WTC11 (cell line): Measurements from ENCODE around the gene WNT3. TPM values are rescaled to one million over a fixed set of nuclear protein-coding genes. Genes with fewer than 3 reads are reported as not detected.

ENCODE experiments used
- ATAC-seq: fragments of 200-7000 bp; cut with Tn5 transposase; 2 replicates; pipeline ENCODE4 v1.10.0; 2021; ENCODE audit warnings: mild to moderate bottlenecking, moderate library complexity
- CTCF ChIA-PET: fragments of 300-600 bp; sonication (Branson Sonifier 250); formaldehyde crosslinking; loops from one replicate; lab custom pipeline; 2021; ENCODE audit warnings: antibody characterized with exemption; lab: Charles Lee
- POLR2A ChIA-PET: fragments of 350-600 bp; sonication (Branson Sonifier 250); formaldehyde crosslinking; loops from one replicate; lab custom pipeline; 2021; ENCODE audit warnings: antibody characterized with exemption; lab: Charles Lee
- DNase-seq: peaks from one replicate; pipeline ENCODE4 v3.0.0; 2021; ENCODE audit warnings: low spot score
- H3K27ac Mint-ChIP-seq: 2 replicates; pipeline ENCODE4 v1.8.0; 2021; ENCODE audit warnings: mixed read lengths
- H3K27me3 Mint-ChIP-seq: 2 replicates; pipeline ENCODE4 v1.8.0; 2021; ENCODE audit warnings: low read depth, mild to moderate bottlenecking, moderate library complexity, mixed read lengths
- H3K36me3 Mint-ChIP-seq: 2 replicates; pipeline ENCODE4 v1.8.0; 2021; ENCODE audit warnings: mixed read lengths
- H3K4me1 Mint-ChIP-seq: 2 replicates; pipeline ENCODE4 v1.8.0; 2022; ENCODE audit warnings: mixed read lengths
- H3K4me3 Mint-ChIP-seq: 2 replicates; pipeline ENCODE4 v1.8.0; 2021; ENCODE audit warnings: mild to moderate bottlenecking, moderate library complexity, mixed read lengths
- H3K9me3 Mint-ChIP-seq: 2 replicates; pipeline ENCODE4 v1.8.0; 2021; ENCODE audit warnings: mixed read lengths
- CBFB ChIP-seq: sonication (generic); formaldehyde crosslinking; IDR thresholded peaks from 2 replicates; pipeline ENCODE4 v1.8.1; 2022; ENCODE audit warnings: mild to moderate bottlenecking, low read depth, missing genetic modification reagents
- CREM ChIP-seq: sonication (generic); formaldehyde crosslinking; IDR thresholded peaks from 2 replicates; pipeline ENCODE4 v1.8.1; 2022; ENCODE audit warnings: mild to moderate bottlenecking, missing genetic modification reagents, moderate library complexity
- EMX1 ChIP-seq: fragments of 250-450 bp; sonication (Bioruptor Pico); IDR thresholded peaks from 2 replicates; pipeline ENCODE4 v1.8.0; 2021; ENCODE audit warnings: mild to moderate bottlenecking
- FOXJ3 ChIP-seq: sonication (generic); formaldehyde crosslinking; IDR thresholded peaks from 2 replicates; pipeline ENCODE4 v1.9.0; 2021; ENCODE audit warnings: missing genetic modification reagents, mild to moderate bottlenecking, borderline replicate concordance
- GRHL2 ChIP-seq: fragments of 250-450 bp; sonication (Bioruptor Pico); IDR thresholded peaks from 2 replicates; pipeline ENCODE4 v1.8.0; 2022; ENCODE audit warnings: mild to moderate bottlenecking, moderate library complexity; ENCODE audit not compliant: insufficient replicate concordance, severe bottlenecking
- GTF2I ChIP-seq: fragments of 250-450 bp; sonication (Bioruptor Pico); conservative IDR thresholded peaks from 2 replicates; pipeline ENCODE4 v1.4.0; 2021; ENCODE audit warnings: mild to moderate bottlenecking
- HMGA2 ChIP-seq: fragments of 250-450 bp; sonication (Bioruptor Pico); IDR thresholded peaks from 2 replicates; pipeline ENCODE4 v1.4.0; 2021; ENCODE audit warnings: mild to moderate bottlenecking, moderate library complexity
- MYBL2 ChIP-seq: sonication (generic); formaldehyde crosslinking; IDR thresholded peaks from 2 replicates; pipeline ENCODE4 v1.8.1; 2023; ENCODE audit warnings: mild to moderate bottlenecking, moderate library complexity, missing genetic modification reagents
- NFE2L1 ChIP-seq: sonication (generic); formaldehyde crosslinking; IDR thresholded peaks from 2 replicates; pipeline ENCODE4 v1.8.1; 2023; ENCODE audit warnings: missing genetic modification reagents
- NR1H2 ChIP-seq: sonication (generic); formaldehyde crosslinking; IDR thresholded peaks from 2 replicates; pipeline ENCODE4 v1.9.0; 2021; ENCODE audit warnings: mild to moderate bottlenecking, moderate library complexity, missing genetic modification reagents
- OVOL2 ChIP-seq: fragments of 250-450 bp; sonication (Bioruptor Pico); IDR thresholded peaks from 2 replicates; pipeline ENCODE4 v1.9.0; 2021; ENCODE audit warnings: mild to moderate bottlenecking, borderline replicate concordance
- PRRX2 ChIP-seq: fragments of 250-450 bp; sonication (Bioruptor Pico); IDR thresholded peaks from 2 replicates; pipeline ENCODE4 v1.8.0; 2021; ENCODE audit warnings: mild to moderate bottlenecking
- SMAD3 ChIP-seq: sonication (generic); formaldehyde crosslinking; IDR thresholded peaks from 2 replicates; pipeline ENCODE4 v1.8.0; 2022; ENCODE audit warnings: missing genetic modification reagents, mild to moderate bottlenecking, borderline replicate concordance
- SP1 ChIP-seq: sonication (generic); formaldehyde crosslinking; conservative IDR thresholded peaks from 2 replicates; pipeline ENCODE4 v1.8.1; 2022; ENCODE audit warnings: missing genetic modification reagents
- TCF7 ChIP-seq: sonication (generic); formaldehyde crosslinking; IDR thresholded peaks from 2 replicates; pipeline ENCODE4 v1.8.0; 2022; ENCODE audit warnings: mild to moderate bottlenecking, low read depth, missing genetic modification reagents, moderate library complexity
- ZNF121 ChIP-seq: sonication (generic); formaldehyde crosslinking; IDR thresholded peaks from 2 replicates; pipeline ENCODE4 v1.8.0; 2023; ENCODE audit warnings: missing genetic modification reagents
- ZNF423 ChIP-seq: fragments of 250-450 bp; sonication (Bioruptor Pico); IDR thresholded peaks from 2 replicates; pipeline ENCODE4 v2.1.2; 2022; ENCODE audit warnings: mild to moderate bottlenecking, moderate library complexity
- ZNF671 ChIP-seq: fragments of 250-450 bp; sonication (Bioruptor Pico); IDR thresholded peaks from 2 replicates; pipeline ENCODE4 v1.8.0; 2021; ENCODE audit warnings: mild to moderate bottlenecking
- total RNA-seq: library from RNA; stranded (reverse); gene quantifications from 3 replicates; pipeline ENCODE4 v1.2.3, GENCODE V29; 2021
- TF ChIP-seq, protein P1 (sequence below): sonication (generic); formaldehyde crosslinking; IDR thresholded peaks from 2 replicates; pipeline ENCODE4 v1.8.0; 2022; ENCODE audit warnings: mild to moderate bottlenecking, missing genetic modification reagents
- TF ChIP-seq, protein P2 (sequence below): sonication (generic); formaldehyde crosslinking; IDR thresholded peaks from 2 replicates; pipeline ENCODE4 v1.8.0; 2022; ENCODE audit warnings: missing genetic modification reagents
- TF ChIP-seq, protein P3 (sequence below): sonication (generic); formaldehyde crosslinking; IDR thresholded peaks from 2 replicates; pipeline ENCODE4 v1.8.1; 2022; ENCODE audit warnings: mild to moderate bottlenecking, missing genetic modification reagents, moderate library complexity, borderline replicate concordance
- TF ChIP-seq, protein P4 (sequence below): fragments of 200-600 bp; IDR thresholded peaks from 2 replicates; pipeline ENCODE4 v1.8.0; 2022; ENCODE audit warnings: antibody characterized with exemption
- TF ChIP-seq, protein P5 (sequence below): sonication (generic); formaldehyde crosslinking; IDR thresholded peaks from 2 replicates; pipeline ENCODE4 v1.8.0; 2023; ENCODE audit warnings: missing genetic modification reagents, mild to moderate bottlenecking, borderline replicate concordance
- TF ChIP-seq, protein P6 (sequence below): fragments of 250-450 bp; sonication (Bioruptor Pico); IDR thresholded peaks from 2 replicates; pipeline ENCODE4 v2.1.2; 2022; ENCODE audit warnings: mild to moderate bottlenecking, moderate library complexity

The WNT3 gene
- total RNA-seq, 1 experiment from 2014 or later: 14.1 TPM

DNA sequence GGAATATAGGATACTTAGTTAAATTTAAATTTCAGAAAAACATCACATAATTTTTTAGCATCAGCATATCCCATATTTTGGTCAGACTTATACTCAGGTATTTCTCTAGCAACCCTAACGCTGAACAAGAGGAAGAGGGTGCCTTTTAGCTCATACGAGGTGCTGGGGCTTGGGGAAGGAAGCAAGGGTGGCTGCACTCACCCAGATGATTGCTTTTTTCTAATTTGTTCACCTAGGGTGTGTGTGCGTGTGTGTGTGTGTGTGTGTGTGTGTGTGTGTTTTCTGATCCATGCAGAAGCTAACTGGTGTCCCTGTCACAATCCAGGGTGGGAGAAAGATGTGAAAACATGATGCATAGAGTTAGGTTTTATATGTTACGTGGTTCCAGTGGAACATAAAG, 81.2 kb downstream of the WNT3 start (continued):
- TF ChIP-seq, protein P1, sequence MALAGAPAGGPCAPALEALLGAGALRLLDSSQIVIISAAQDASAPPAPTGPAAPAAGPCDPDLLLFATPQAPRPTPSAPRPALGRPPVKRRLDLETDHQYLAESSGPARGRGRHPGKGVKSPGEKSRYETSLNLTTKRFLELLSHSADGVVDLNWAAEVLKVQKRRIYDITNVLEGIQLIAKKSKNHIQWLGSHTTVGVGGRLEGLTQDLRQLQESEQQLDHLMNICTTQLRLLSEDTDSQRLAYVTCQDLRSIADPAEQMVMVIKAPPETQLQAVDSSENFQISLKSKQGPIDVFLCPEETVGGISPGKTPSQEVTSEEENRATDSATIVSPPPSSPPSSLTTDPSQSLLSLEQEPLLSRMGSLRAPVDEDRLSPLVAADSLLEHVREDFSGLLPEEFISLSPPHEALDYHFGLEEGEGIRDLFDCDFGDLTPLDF (CRISPR knock-in tag): no peak
- no peak for TF ChIP-seq GTF2I (CRISPR knock-in tag)
- TF ChIP-seq, protein P2, sequence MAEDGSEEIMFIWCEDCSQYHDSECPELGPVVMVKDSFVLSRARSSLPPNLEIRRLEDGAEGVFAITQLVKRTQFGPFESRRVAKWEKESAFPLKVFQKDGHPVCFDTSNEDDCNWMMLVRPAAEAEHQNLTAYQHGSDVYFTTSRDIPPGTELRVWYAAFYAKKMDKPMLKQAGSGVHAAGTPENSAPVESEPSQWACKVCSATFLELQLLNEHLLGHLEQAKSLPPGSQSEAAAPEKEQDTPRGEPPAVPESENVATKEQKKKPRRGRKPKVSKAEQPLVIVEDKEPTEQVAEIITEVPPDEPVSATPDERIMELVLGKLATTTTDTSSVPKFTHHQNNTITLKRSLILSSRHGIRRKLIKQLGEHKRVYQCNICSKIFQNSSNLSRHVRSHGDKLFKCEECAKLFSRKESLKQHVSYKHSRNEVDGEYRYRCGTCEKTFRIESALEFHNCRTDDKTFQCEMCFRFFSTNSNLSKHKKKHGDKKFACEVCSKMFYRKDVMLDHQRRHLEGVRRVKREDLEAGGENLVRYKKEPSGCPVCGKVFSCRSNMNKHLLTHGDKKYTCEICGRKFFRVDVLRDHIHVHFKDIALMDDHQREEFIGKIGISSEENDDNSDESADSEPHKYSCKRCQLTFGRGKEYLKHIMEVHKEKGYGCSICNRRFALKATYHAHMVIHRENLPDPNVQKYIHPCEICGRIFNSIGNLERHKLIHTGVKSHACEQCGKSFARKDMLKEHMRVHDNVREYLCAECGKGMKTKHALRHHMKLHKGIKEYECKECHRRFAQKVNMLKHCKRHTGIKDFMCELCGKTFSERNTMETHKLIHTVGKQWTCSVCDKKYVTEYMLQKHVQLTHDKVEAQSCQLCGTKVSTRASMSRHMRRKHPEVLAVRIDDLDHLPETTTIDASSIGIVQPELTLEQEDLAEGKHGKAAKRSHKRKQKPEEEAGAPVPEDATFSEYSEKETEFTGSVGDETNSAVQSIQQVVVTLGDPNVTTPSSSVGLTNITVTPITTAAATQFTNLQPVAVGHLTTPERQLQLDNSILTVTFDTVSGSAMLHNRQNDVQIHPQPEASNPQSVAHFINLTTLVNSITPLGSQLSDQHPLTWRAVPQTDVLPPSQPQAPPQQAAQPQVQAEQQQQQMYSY (CRISPR knock-in tag): no peak
- TF ChIP-seq GRHL2 (CRISPR knock-in tag): no peak
- no peak for TF ChIP-seq HMGA2 (CRISPR knock-in tag)
- TF ChIP-seq MYBL2 (CRISPR knock-in tag): no peak
- no peak for TF ChIP-seq TCF7 (CRISPR knock-in tag)
- TF ChIP-seq, protein P3, sequence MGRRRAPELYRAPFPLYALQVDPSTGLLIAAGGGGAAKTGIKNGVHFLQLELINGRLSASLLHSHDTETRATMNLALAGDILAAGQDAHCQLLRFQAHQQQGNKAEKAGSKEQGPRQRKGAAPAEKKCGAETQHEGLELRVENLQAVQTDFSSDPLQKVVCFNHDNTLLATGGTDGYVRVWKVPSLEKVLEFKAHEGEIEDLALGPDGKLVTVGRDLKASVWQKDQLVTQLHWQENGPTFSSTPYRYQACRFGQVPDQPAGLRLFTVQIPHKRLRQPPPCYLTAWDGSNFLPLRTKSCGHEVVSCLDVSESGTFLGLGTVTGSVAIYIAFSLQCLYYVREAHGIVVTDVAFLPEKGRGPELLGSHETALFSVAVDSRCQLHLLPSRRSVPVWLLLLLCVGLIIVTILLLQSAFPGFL (CRISPR knock-in tag): no peak
- TF ChIP-seq ZNF121 (CRISPR knock-in tag): no peak
- TF ChIP-seq CBFB (CRISPR knock-in tag): no peak
- TF ChIP-seq ZNF423: no peak

DNA sequence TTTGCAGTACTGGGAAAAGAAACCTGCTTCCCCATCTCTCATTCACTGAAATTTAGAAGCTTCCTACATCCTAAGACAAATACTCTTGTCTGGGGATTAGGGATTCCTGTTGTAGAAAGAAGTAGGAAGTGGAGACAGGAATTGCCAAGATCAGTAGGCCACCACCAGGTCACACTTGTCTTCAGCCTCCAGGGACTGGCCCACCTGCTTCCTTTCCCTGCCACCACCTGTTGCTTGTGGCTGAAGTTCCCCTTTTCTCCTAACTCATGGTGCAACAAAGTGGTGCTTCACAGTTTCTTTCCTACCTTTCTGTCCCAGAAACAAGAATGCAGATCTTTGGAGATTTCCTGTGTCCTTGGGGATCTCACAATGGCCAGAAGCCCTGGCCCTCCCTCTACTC, 82.4 kb downstream of the WNT3 start:
- H3K4me3 Mint-ChIP-seq: no peak overlapping the region
- H3K36me3 Mint-ChIP-seq: no peaks in the 10 kb centered on the region
- H3K4me1 Mint-ChIP-seq: peaks cover 37% of the 10 kb centered on the region
- no peaks in the 10 kb centered on the region for H3K9me3 Mint-ChIP-seq
- ChIA-PET POLR2A (no interaction called here), CTCF (no interaction called here)
- DNase-seq (no peak), ATAC-seq (no peak)
- no peaks in the 10 kb centered on the region for H3K27me3 Mint-ChIP-seq
- no peak overlapping the region for H3K27ac Mint-ChIP-seq
- TF ChIP-seq, protein P4, sequence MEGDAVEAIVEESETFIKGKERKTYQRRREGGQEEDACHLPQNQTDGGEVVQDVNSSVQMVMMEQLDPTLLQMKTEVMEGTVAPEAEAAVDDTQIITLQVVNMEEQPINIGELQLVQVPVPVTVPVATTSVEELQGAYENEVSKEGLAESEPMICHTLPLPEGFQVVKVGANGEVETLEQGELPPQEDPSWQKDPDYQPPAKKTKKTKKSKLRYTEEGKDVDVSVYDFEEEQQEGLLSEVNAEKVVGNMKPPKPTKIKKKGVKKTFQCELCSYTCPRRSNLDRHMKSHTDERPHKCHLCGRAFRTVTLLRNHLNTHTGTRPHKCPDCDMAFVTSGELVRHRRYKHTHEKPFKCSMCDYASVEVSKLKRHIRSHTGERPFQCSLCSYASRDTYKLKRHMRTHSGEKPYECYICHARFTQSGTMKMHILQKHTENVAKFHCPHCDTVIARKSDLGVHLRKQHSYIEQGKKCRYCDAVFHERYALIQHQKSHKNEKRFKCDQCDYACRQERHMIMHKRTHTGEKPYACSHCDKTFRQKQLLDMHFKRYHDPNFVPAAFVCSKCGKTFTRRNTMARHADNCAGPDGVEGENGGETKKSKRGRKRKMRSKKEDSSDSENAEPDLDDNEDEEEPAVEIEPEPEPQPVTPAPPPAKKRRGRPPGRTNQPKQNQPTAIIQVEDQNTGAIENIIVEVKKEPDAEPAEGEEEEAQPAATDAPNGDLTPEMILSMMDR: no peak
- no peak for TF ChIP-seq SP1 (CRISPR knock-in tag)
- TF ChIP-seq EMX1: no peak
- TF ChIP-seq ZNF671 (CRISPR knock-in tag): no peak
- TF ChIP-seq SMAD3 (CRISPR knock-in tag): no peak
- TF ChIP-seq PRRX2 (CRISPR knock-in tag): no peak
- no peak for TF ChIP-seq ZNF423
- TF ChIP-seq NFE2L1 (CRISPR knock-in tag): no peak
- TF ChIP-seq, protein P5, sequence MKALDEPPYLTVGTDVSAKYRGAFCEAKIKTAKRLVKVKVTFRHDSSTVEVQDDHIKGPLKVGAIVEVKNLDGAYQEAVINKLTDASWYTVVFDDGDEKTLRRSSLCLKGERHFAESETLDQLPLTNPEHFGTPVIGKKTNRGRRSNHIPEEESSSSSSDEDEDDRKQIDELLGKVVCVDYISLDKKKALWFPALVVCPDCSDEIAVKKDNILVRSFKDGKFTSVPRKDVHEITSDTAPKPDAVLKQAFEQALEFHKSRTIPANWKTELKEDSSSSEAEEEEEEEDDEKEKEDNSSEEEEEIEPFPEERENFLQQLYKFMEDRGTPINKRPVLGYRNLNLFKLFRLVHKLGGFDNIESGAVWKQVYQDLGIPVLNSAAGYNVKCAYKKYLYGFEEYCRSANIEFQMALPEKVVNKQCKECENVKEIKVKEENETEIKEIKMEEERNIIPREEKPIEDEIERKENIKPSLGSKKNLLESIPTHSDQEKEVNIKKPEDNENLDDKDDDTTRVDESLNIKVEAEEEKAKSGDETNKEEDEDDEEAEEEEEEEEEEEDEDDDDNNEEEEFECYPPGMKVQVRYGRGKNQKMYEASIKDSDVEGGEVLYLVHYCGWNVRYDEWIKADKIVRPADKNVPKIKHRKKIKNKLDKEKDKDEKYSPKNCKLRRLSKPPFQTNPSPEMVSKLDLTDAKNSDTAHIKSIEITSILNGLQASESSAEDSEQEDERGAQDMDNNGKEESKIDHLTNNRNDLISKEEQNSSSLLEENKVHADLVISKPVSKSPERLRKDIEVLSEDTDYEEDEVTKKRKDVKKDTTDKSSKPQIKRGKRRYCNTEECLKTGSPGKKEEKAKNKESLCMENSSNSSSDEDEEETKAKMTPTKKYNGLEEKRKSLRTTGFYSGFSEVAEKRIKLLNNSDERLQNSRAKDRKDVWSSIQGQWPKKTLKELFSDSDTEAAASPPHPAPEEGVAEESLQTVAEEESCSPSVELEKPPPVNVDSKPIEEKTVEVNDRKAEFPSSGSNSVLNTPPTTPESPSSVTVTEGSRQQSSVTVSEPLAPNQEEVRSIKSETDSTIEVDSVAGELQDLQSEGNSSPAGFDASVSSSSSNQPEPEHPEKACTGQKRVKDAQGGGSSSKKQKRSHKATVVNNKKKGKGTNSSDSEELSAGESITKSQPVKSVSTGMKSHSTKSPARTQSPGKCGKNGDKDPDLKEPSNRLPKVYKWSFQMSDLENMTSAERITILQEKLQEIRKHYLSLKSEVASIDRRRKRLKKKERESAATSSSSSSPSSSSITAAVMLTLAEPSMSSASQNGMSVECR (CRISPR knock-in tag): no peak
- TF ChIP-seq, protein P6, sequence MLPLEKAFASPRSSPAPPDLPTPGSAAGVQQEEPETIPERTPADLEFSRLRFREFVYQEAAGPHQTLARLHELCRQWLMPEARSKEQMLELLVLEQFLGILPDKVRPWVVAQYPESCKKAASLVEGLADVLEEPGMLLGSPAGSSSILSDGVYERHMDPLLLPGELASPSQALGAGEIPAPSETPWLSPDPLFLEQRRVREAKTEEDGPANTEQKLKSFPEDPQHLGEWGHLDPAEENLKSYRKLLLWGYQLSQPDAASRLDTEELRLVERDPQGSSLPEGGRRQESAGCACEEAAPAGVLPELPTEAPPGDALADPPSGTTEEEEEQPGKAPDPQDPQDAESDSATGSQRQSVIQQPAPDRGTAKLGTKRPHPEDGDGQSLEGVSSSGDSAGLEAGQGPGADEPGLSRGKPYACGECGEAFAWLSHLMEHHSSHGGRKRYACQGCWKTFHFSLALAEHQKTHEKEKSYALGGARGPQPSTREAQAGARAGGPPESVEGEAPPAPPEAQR (CRISPR knock-in tag): no peak
- TF ChIP-seq TCF7 (CRISPR knock-in tag): no peak
- TF ChIP-seq FOXJ3 (CRISPR knock-in tag): no peak
- TF ChIP-seq OVOL2 (CRISPR knock-in tag): no peak
- TF ChIP-seq CREM (CRISPR knock-in tag): no peak
- no peak for TF ChIP-seq NR1H2 (CRISPR knock-in tag)
